ENCODE results near the gene RSL1D1.

The RSL1D1 gene

GRCh38 chr16:11851294-11852091 lies at the start of gene RSL1D1:
Gene RSL1D1, minus strand, starts transcription at chr16:11851542. Its CDS starts 30 bp downstream, at chr16:11851512.
- DNase-seq = peak; percentile 71

GRCh38 chr16:11901091-11901490 lies 49.7 kb upstream of the RSL1D1 start:
- no peak for DNase-seq

DNA sequence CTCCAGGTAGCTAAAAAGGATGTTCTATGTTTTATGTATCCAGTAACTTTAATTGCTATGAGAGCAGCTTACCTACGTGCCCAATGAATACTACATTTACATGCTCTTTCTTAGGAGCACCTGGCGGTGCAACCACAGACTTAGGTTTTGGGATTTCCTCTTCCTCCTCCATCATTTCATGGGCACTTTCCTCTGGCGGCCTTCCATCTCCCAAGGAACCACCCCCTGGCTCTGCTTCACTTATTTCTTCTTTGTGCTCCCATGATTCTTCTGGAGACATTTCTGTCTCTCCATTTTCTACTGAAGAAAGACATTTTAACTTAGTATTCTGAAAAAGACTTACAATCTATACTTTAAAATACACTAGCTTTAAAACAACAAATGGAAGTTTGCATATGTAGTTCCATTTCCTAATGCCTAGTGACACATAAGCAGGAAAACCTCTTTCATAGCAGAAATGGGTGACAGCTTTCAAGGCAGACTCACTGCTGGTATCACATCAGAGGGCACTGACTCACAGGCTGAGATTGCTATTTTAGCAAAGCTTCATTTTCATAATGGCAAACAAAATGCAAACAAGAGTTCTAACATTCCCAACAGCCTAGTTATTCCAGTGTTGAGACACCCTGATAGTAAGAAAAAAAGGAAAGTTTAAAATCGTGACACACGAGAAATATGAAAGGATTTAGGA lies 45.3 kb upstream of the RSL1D1 start:
- DNase-seq = no peak

DNA sequence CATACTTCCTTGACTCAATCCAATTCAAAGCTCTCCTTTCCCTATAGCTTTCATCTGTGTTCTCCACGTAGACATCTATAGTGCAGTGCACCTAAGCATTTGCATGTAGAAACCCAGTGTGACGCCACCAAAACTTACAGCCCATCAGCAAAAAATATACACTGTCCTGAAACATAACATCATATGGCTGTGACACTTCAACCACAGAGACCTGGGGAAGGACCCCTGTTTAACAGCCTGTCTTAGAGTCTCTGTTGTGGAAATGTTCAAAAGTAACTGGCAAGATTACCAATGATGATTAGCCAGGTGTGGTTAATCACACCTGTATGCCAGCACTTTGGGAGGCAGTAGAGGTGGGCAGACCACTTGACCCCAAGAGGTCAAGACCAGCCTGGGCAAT lies 42.2 kb upstream of the RSL1D1 start:
- no peak for DNase-seq

DNA sequence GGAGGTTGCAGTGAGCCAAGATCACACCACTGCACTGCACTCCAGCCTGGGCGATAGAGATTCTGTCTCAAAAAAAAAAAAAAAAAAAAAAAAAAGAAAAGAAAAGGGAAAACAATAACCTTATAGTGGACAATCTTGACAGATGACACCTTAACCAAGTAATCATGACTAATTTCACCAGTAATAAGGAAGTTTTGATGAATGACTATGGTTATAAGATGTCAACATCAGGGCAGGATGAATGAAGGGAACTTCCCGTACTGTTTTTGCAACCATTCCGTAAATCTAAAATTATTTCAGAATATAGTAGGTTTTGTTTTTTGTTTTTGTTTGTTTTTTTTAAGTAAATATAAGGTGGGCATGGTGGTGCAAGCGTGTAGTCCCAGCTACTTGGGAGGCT lies 41.4 kb upstream of the RSL1D1 start:
- DNase-seq = no peak

DNA sequence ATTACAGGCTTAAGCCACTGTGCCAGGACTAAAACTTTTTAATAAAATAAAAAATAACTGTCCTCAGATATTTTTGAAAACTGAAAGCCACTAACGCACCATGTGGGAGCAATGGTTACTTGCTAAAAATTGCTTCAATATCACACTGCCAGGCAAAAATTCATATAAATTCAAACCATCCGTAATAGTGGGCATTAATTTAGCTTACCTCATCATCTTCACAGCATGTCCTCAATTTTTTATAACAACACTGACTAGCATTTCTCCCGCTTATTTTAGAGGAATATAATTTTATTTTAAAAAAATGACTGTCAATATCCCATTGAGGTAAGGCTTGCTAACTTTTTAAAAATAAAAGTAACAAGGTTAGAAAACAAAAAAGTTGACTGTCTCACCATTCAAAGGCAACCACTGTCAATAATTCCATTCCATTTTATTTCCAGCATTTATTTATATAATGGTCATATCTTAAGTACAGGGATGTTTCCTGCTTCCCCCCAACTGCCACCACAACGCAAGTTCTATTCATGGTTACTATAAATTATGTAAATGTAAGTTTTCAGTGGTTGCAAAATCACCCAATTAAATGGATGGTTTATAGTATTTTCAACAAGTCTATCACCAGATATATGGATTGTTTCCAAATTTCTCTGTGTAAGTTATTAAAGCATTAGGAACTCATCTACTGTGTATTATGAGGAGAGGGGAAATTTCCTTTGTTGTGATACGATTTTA lies 39.1 kb upstream of the RSL1D1 start:
- no peak for DNase-seq

GRCh38 chr16:11886881-11887280 lies 35.5 kb upstream of the RSL1D1 start:
- DNase-seq = no peak

GRCh38 chr16:11884035-11884434 lies 32.7 kb upstream of the RSL1D1 start:
- no peak for DNase-seq

- no peak for DNase-seq
Observed at GRCh38 chr16:11880007-11880406, 28.7 kb upstream of the RSL1D1 start.

GRCh38 chr16:11877374-11877773 lies 26.0 kb upstream of the RSL1D1 start:
- no peak for DNase-seq

DNA sequence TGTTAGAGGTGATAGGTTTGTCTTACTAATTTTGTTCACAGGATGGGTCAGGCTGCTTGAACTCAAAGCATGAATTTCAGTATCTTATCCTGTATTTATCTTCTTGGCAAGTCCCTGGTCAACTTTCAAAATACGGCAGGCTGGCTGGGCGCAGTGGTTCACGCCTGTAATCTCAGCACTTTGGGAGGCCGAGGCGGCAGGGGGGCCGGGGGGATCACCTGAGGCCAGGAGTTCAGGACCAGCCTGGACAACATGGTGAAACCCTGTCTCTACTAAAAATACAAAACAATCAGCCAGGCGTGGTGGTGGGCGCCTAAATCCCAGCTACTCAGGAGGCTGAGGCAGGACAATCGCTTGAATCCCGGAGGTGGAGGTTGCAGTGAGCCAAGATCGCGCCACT lies 25.0 kb upstream of the RSL1D1 start:
- DNase-seq = no peak

- DNase-seq = no peak
Observed at GRCh38 chr16:11875721-11876120, 24.4 kb upstream of the RSL1D1 start.

DNA sequence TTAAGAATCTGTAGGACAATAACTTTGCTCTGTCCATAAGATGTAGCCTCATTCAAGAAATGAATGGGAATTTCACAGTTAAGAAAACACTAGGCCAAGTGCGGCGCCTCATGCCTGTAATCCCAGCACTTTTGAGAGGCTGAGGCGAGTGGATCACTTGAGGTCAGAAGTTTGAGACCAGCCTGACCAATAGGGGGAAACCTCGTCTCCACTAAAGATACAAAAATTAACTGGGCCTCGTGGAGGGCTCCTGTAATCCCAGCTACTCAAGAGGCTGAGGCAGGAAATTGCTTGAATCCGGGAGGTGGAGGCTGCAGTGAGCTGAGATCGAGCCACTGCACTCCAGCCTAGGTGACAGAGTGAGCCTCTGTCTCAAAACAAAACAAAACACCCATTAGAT lies 19.9 kb upstream of the RSL1D1 start:
- no peak for DNase-seq

- DNase-seq = no peak
Observed at GRCh38 chr16:11870399-11870798, 19.1 kb upstream of the RSL1D1 start.

- no peak for DNase-seq
Observed at GRCh38 chr16:11869353-11870228, 18.2 kb upstream of the RSL1D1 start.

DNA sequence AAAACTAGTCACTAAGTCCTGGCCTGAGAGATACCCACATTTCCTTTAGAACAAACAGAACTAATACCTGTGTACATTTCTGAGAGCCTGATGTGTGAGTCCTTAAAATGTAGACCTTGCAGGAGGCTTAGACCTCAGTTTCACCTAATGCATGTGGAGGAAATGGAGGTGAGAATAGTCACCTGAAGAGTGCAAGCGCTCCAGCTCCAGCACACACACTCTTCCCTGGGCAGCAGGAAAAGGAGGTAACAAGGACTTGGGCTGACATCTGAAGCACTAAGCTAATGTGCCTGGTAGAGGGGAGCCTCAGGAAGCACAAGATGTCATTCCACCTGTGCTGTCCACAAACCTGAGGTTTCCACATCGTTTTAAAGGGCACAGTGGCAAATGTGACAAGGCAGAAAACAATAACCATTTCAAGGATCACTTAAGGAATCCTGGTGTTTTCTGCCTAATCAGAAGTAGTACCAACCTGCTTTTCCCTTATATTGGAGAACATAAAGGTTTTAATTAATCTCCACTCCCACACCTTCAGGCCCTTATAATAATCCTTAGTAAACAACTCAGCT lies 17.2 kb upstream of the RSL1D1 start:
- DNase-seq = no peak

DNA sequence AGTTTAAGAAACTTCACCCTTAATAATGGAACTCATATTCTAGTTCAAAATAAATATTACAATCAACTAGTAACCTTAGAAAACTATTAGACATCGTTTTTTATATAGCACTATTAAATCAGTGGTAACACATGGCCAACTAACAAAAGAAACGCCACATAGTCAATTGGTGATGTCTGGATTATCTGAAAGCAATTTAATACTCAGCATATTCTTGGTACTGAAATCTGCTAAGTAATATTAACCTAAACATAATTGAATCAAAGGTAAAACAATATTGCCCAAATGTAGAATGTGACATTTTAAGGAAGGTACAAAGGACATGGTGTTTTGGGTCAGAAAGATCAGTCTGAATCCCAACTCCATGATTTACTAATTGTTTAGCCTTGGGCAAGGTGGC lies 11.1 kb upstream of the RSL1D1 start:
- no peak for DNase-seq

GRCh38 chr16:11857161-11857560 lies 5.8 kb upstream of the RSL1D1 start:
- DNase-seq = no peak

DNA sequence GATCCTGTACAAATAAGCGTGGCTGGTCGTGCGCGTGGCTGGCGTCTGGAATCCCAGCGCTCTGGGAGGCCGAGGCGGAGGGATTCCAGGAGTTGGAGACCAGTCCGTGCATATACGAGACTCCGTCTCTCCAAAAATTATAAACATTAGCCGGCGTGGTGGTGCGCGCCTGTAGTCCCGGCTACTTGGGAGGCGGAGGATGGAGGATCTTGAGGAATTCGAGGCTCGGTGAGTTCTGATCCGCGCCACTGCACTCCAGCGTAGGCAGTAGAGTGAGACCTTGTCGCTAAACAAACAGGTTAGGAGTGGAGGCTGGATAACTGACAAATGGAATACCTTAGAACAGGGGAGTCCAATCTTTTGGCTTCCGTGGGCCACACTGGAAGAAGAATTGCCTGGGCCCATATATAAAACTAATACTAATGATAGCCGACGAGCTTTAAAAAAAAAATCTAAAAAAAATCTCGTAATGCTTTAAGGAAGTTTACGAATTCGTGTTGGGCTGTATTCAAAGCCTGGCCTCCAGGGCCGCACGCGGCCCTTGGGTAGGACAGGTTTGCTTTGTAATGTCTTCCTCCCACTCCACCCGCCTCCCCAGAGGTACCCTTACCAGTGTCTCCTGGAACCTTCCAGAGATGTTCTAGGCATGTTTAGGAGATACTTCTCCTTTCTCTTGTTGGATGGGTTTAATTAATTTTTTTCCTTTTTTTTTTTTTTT lies 909 bp upstream of the RSL1D1 start:
- DNase-seq = no peak

- no peak for DNase-seq
Observed at GRCh38 chr16:11848842-11849241, 2.5 kb downstream of the RSL1D1 start.

DNA sequence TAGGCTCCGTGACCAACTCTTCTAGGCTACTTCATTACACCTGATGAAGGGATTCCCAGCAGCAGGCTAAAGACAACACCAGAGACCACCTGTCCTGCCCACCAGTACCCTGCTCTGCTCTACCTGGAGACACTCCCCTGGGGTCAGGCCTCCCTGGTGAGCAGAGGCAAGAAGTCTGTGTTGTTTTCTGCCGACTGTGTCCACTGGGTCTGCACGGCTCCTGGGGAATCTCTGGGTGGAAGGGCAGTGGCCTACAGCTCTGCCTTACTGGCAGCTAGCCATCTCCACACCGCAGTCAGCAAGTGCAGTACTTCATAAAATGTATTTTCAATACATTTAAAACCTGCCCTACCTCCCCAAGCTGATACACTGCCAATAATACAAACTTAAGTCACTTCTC lies 6.8 kb downstream of the RSL1D1 start:
- DNase-seq = no peak

DNA sequence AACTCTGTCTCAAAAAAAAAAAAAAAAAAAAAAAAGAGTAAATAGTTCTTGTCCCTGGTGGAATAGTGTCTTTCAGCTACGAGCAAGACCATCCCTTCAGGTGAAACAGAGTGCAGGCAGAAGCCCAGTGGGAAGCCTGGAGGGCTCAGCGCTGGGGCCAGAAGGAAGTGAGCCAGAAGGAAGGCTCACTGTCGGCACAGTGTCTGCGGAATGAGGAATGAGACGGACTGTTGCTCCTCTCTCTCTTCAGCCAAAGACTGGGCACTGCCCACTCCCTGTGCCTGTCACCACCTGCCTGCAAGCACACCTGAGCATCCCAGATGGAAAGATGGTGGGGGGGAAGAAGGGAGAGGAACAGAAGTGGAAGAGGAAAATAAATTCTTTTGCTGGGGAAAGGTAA lies 7.5 kb downstream of the RSL1D1 start:
- no peak for DNase-seq
